Right renal cortex interstitium (tissue), 3 donors: ENCODE measurements around the gene ABCA2. TPM values are rescaled to one million over a fixed set of nuclear protein-coding genes. Genes with fewer than 3 reads are reported as not detected.

Experiments
- DNase-seq, 3 donors: peaks; one replicate each; pipeline ENCODE4 v3.0.0-alpha.2; 2013; ENCODE audit warnings: low read depth in 3 of 3, low spot score in 2 of 3
- polyA plus RNA-seq, 3 donors: library from polyadenylated mRNA; unstranded; fragments of 120-200 nt; gene quantifications; one replicate each; pipeline ENCODE4 v1.2.1, GENCODE V29; 2013; ENCODE audit not compliant: insufficient read length in 3 of 3

Gene ABCA2
- polyA plus RNA-seq, 3 donors: 42.0 to 49.0 (median 46.3) TPM

- DNase-seq: no peak
Observed at GRCh38 chr9:136970361-136970760, 57.7 kb downstream of the ABCA2 start.

- DNase-seq: no peak
Observed at GRCh38 chr9:136969774-136970173, 58.3 kb downstream of the ABCA2 start.

GRCh38 chr9:136969150-136969549 lies 58.9 kb downstream of the ABCA2 start:
- no peak for DNase-seq

- no peak for DNase-seq
Observed at GRCh38 chr9:136968333-136969127, 59.5 kb downstream of the ABCA2 start.

- DNase-seq: no peak
Observed at GRCh38 chr9:136965771-136966484, 62.1 kb downstream of the ABCA2 start.

GRCh38 chr9:136964833-136965422 lies 63.1 kb downstream of the ABCA2 start:
- DNase-seq: no peak

GRCh38 chr9:136964171-136964689 lies 63.8 kb downstream of the ABCA2 start:
- DNase-seq: no peak

- DNase-seq: no peak
Observed at GRCh38 chr9:136963751-136964150, 64.3 kb downstream of the ABCA2 start.

- DNase-seq: no peak
Observed at GRCh38 chr9:136963341-136963740, 64.7 kb downstream of the ABCA2 start.

- DNase-seq: no peak
Observed at GRCh38 chr9:136962701-136963248, 65.3 kb downstream of the ABCA2 start.

- DNase-seq: no peak
Observed at GRCh38 chr9:136962163-136962562, 65.9 kb downstream of the ABCA2 start.

GRCh38 chr9:136961279-136962065 lies 66.6 kb downstream of the ABCA2 start:
- DNase-seq: no peak

GRCh38 chr9:136960938-136961275 lies 67.1 kb downstream of the ABCA2 start:
- DNase-seq: no peak

GRCh38 chr9:136960212-136960937 lies 67.7 kb downstream of the ABCA2 start:
- no peak for DNase-seq

GRCh38 chr9:136958898-136959850 lies 68.9 kb downstream of the ABCA2 start:
- DNase-seq: no peak

- no peak for DNase-seq
Observed at GRCh38 chr9:136958473-136958872, 69.6 kb downstream of the ABCA2 start.

GRCh38 chr9:136957901-136958300 lies 70.1 kb downstream of the ABCA2 start:
- DNase-seq: no peak

GRCh38 chr9:136957461-136957860 lies 70.6 kb downstream of the ABCA2 start:
- DNase-seq: no peak
